H1 (cell line): Measurements from ENCODE around the gene ANKFY1. TPM values are rescaled to one million over a fixed set of nuclear protein-coding genes. Genes with fewer than 3 reads are reported as not detected.

Source experiments
- ATF3 ChIP-seq: IDR thresholded peaks from 2 replicates; pipeline ENCODE4 v1.6.1; 2011; ENCODE audit warnings: low read depth, mild to moderate bottlenecking, low read length; ENCODE audit not compliant: insufficient read depth
- CREB1 ChIP-seq: IDR thresholded peaks from 2 replicates; pipeline ENCODE4 v1.6.1; 2012; ENCODE audit warnings: inconsistent platforms
- KDM1A ChIP-seq: fragments of 200-600, 300-600 bp; sonication (generic); IDR thresholded peaks from 2 replicates; pipeline ENCODE4 v1.7.1; 2016; ENCODE audit warnings: mild to moderate bottlenecking, low read length, borderline replicate concordance
- NANOG ChIP-seq: IDR thresholded peaks from 2 replicates; pipeline ENCODE4 v1.6.1; 2011; ENCODE audit warnings: low read length, low read depth, mild to moderate bottlenecking, inconsistent platforms; ENCODE audit not compliant: insufficient read depth, poor library complexity, severe bottlenecking
- POU5F1 ChIP-seq: IDR thresholded peaks from 2 replicates; pipeline ENCODE4 v1.6.1; 2011; ENCODE audit warnings: low read depth, mild to moderate bottlenecking, low read length, moderate library complexity
- RFX5 ChIP-seq: IDR thresholded peaks from 2 replicates; pipeline ENCODE4 v1.6.1; 2011; ENCODE audit warnings: low read depth, low read length, improper control_type of control experiment, borderline replicate concordance
- SIRT6 ChIP-seq: IDR thresholded peaks from one replicate; pipeline ENCODE4 v1.7.1; 2012; ENCODE audit warnings: low read length, inconsistent platforms
- polyA plus RNA-seq, 7 experiments: library from polyadenylated mRNA; depleted of rRNA in 3 of 7; stranded (reverse) in 5 of 7; unstranded in 2 of 7; fragments of >200 nt in 5 of 7; fragments of 200-250 nt in 2 of 7; gene quantifications; 1 replicate in 5 of 7; 2 replicates in 1 of 7; 4 replicates in 1 of 7; pipeline versions ENCODE4 v1.2.1 to v1.2.3, GENCODE V29; 2011 to 2013; ENCODE audit warnings: missing spikeins in 2 of 7, mixed read lengths in 2 of 7
- total RNA-seq: library from RNA; stranded (reverse); fragmentation: NEBNext Ultra II Directional; extraction: Animal tissue kit (Norgen Biotek cat#: 25700); gene quantifications from 2 replicates; pipeline ENCODE4 v1.2.1, GENCODE V29; 2021
- TF ChIP-seq, protein P1 (sequence below): fragments of 300-600 bp; sonication (generic); IDR thresholded peaks from 2 replicates; pipeline ENCODE4 v1.7.1; 2012; ENCODE audit warnings: low read length, moderate library complexity, mild to moderate bottlenecking, inconsistent platforms; ENCODE audit not compliant: insufficient replicate concordance

ANKFY1 gene
- total and polyA plus RNA-seq, 2 of the 8 experiments (the other 6 are each of a cell fraction or from before 2014, with no cell fraction given): 28.3 to 45.3 TPM

DNA sequence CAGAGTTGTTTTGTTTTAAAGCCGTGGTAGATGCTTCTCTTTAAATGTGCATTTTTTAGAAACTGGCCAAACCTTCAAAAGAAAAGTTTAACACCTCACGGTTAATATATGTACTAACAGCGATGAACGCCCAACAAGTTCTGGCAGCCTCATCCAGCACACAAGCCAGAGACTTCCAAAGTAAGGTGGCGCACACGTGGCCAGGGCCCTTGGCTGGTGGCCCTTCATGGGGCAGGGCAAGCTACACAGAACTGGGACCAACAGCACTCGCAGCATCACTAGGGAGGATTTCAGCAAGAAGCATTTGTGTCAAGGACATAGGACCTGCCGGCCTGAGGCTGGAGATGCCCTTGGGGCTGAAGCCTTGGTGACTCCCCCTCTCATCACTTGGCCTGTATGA lies 97.4 kb downstream of the ANKFY1 start (continued):
- TF ChIP-seq, protein P1, sequence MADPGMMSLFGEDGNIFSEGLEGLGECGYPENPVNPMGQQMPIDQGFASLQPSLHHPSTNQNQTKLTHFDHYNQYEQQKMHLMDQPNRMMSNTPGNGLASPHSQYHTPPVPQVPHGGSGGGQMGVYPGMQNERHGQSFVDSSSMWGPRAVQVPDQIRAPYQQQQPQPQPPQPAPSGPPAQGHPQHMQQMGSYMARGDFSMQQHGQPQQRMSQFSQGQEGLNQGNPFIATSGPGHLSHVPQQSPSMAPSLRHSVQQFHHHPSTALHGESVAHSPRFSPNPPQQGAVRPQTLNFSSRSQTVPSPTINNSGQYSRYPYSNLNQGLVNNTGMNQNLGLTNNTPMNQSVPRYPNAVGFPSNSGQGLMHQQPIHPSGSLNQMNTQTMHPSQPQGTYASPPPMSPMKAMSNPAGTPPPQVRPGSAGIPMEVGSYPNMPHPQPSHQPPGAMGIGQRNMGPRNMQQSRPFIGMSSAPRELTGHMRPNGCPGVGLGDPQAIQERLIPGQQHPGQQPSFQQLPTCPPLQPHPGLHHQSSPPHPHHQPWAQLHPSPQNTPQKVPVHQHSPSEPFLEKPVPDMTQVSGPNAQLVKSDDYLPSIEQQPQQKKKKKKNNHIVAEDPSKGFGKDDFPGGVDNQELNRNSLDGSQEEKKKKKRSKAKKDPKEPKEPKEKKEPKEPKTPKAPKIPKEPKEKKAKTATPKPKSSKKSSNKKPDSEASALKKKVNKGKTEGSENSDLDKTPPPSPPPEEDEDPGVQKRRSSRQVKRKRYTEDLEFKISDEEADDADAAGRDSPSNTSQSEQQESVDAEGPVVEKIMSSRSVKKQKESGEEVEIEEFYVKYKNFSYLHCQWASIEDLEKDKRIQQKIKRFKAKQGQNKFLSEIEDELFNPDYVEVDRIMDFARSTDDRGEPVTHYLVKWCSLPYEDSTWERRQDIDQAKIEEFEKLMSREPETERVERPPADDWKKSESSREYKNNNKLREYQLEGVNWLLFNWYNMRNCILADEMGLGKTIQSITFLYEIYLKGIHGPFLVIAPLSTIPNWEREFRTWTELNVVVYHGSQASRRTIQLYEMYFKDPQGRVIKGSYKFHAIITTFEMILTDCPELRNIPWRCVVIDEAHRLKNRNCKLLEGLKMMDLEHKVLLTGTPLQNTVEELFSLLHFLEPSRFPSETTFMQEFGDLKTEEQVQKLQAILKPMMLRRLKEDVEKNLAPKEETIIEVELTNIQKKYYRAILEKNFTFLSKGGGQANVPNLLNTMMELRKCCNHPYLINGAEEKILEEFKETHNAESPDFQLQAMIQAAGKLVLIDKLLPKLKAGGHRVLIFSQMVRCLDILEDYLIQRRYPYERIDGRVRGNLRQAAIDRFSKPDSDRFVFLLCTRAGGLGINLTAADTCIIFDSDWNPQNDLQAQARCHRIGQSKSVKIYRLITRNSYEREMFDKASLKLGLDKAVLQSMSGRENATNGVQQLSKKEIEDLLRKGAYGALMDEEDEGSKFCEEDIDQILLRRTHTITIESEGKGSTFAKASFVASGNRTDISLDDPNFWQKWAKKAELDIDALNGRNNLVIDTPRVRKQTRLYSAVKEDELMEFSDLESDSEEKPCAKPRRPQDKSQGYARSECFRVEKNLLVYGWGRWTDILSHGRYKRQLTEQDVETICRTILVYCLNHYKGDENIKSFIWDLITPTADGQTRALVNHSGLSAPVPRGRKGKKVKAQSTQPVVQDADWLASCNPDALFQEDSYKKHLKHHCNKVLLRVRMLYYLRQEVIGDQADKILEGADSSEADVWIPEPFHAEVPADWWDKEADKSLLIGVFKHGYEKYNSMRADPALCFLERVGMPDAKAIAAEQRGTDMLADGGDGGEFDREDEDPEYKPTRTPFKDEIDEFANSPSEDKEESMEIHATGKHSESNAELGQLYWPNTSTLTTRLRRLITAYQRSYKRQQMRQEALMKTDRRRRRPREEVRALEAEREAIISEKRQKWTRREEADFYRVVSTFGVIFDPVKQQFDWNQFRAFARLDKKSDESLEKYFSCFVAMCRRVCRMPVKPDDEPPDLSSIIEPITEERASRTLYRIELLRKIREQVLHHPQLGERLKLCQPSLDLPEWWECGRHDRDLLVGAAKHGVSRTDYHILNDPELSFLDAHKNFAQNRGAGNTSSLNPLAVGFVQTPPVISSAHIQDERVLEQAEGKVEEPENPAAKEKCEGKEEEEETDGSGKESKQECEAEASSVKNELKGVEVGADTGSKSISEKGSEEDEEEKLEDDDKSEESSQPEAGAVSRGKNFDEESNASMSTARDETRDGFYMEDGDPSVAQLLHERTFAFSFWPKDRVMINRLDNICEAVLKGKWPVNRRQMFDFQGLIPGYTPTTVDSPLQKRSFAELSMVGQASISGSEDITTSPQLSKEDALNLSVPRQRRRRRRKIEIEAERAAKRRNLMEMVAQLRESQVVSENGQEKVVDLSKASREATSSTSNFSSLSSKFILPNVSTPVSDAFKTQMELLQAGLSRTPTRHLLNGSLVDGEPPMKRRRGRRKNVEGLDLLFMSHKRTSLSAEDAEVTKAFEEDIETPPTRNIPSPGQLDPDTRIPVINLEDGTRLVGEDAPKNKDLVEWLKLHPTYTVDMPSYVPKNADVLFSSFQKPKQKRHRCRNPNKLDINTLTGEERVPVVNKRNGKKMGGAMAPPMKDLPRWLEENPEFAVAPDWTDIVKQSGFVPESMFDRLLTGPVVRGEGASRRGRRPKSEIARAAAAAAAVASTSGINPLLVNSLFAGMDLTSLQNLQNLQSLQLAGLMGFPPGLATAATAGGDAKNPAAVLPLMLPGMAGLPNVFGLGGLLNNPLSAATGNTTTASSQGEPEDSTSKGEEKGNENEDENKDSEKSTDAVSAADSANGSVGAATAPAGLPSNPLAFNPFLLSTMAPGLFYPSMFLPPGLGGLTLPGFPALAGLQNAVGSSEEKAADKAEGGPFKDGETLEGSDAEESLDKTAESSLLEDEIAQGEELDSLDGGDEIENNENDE: no peak
- TF ChIP-seq RFX5 (no peak), NANOG (no peak), POU5F1 (no peak), CREB1 (no peak), SIRT6 (no peak), KDM1A (no peak), ATF3 (no peak)
